ENCODE measurements around the gene TTN. TPM values are rescaled to one million over a fixed set of nuclear protein-coding genes. Genes with fewer than 3 reads are reported as not detected.

The TTN gene
- total and polyA plus RNA-seq, 10 of the 15 experiments (the other 5 are each of a cell fraction or from before 2014, with no cell fraction given) = 0.15 to 9.0 (median 1.8) TPM

- Histone ChIP-seq H3K79me2 (ENCODE audit: control insufficient read depth, insufficient read depth, low read length) (no peaks in the 10 kb centered on the region), H2AFZ (ENCODE audit: control insufficient read depth, low read depth, low read length) (no peak overlapping the region), H3K4me1 (ENCODE audit: control insufficient read depth, insufficient read depth, low read length) (no peaks in the 10 kb centered on the region), H4K20me1 (ENCODE audit: control insufficient read depth, insufficient read depth) (no peaks in the 10 kb centered on the region), H3K4me2 (ENCODE audit: control insufficient read depth, insufficient read depth) (no peak overlapping the region), H3K9ac (ENCODE audit: control insufficient read depth, insufficient read depth, low read length) (no peak overlapping the region), H3K27me3 (replicated peaks in 1 of 2; ENCODE audit: control insufficient read depth in 2 of 2, insufficient read depth in 2 of 2, low read length in 1 of 2) (no peaks in the 10 kb centered on the region), H3K36me3 (ENCODE audit: control insufficient read depth in 2 of 2, insufficient read depth in 2 of 2, low read length in 1 of 2) (no peaks in the 10 kb centered on the region), H3K9me3 (replicated peaks; ENCODE audit: control insufficient read depth, insufficient read depth, low read length) (no peaks in the 10 kb centered on the region), H3K4me3 (no peak overlapping the region), H3K27ac (ENCODE audit: control insufficient read depth, insufficient read depth) (no peak overlapping the region)
- ChIA-PET POLR2A (no interaction called here), RAD21 (ENCODE audit: unreplicated experiment) (no interaction called here), SMC1A (ENCODE audit: uncharacterized antibody, unreplicated experiment) (interaction anchor here (1.1 to 2.1 kb wide), 2 partner anchors 24 to 80 kb away, joined by 3 to 5 read pairs; no protein-coding TSS in a partner anchor), CTCF (interaction anchor here (1.3 kb wide), 1 partner anchor 47 kb away, joined by 3 read pairs; no protein-coding TSS in a partner anchor)
- no peak for ATAC-seq
- DNase-seq (ENCODE audit: low read depth, low spot score) = no peak
- intact Hi-C loops (cut with micrococcal nuclease; ENCODE audit: unreplicated experiment) (no loop called here), in situ Hi-C loops (cut with MboI) (no loop called here)
- TF ChIP-seq ZBTB33 (IDR thresholded peaks at IDR 0.05) = no peak
- TF ChIP-seq BCLAF1 (IDR thresholded peaks at IDR 0.05) = no peak
- no peak for TF ChIP-seq RB1 (IDR thresholded peaks at IDR 0.05; ENCODE audit: borderline replicate concordance)
- no peak for TF ChIP-seq SP1 (IDR thresholded peaks at IDR 0.05; ENCODE audit: low read depth, low read length)
- no peak for TF ChIP-seq MTA2 (IDR thresholded peaks at IDR 0.05; ENCODE audit: low read depth)
- no peak for TF ChIP-seq JUNB (IDR thresholded peaks at IDR 0.05)
- TF ChIP-seq NBN (IDR thresholded peaks at IDR 0.05) = no peak
- no peak for TF ChIP-seq GABPA (IDR thresholded peaks at IDR 0.05; ENCODE audit: low read depth)
- no peak for TF ChIP-seq BACH1 (IDR thresholded peaks at IDR 0.05; ENCODE audit: borderline replicate concordance)
- no peak for TF ChIP-seq YBX1 (IDR thresholded peaks at IDR 0.05)
- no peak for TF ChIP-seq SRF (IDR thresholded peaks at IDR 0.05; ENCODE audit: low read depth in 2 of 2, low read length in 2 of 2)
- 88% methylated on average over 1 of the region's 1 CpG for WGBS (ENCODE audit: insufficient coverage, insufficient replicate concordance, low lambda C conversion rate, missing lambda C conversion rate)
- no TSS peak for BruUV-seq (replicated peaks)
- no peak for FAIRE-seq
These were observed 36.5 kb upstream of the TTN start for GRCh38 chr2:178843697-178844096.

All from GM12878 (cell line).